Left lung (tissue), 10 donors: Measurements from ENCODE around the gene LPIN3. TPM values are rescaled to one million over a fixed set of nuclear protein-coding genes. Genes with fewer than 3 reads are reported as not detected.

ENCODE experiments used
- ATAC-seq: fragments of 200-7000 bp; cut with Tn5 transposase; one replicate; pipeline ENCODE4 v1.9.1; 2020; ENCODE audit warnings: moderate library complexity
- DNase-seq, 4 donors: peaks; one replicate each; pipeline ENCODE4 v3.0.0-alpha.2; 2013 to 2020
- H3K27ac ChIP-seq, 2 donors: fragments of 200-600 bp; sonication (generic) in 1 of 2; one replicate each; pipeline versions ENCODE4 v1.5.0 to v1.8.0; 2020 to 2021
- H3K27me3 ChIP-seq, 2 donors: fragments of 200-600 bp; sonication (generic) in 1 of 2; one replicate each; pipeline versions ENCODE4 v1.5.0 to v1.8.0; 2020 to 2021
- H3K36me3 ChIP-seq, 2 donors: fragments of 200-600 bp; sonication (generic) in 1 of 2; one replicate each; pipeline versions ENCODE4 v1.5.0 to v1.8.0; 2020 to 2021
- H3K4me1 ChIP-seq, 2 donors: fragments of 200-600 bp; one replicate each; pipeline ENCODE4 v1.8.0; 2021
- H3K4me3 ChIP-seq, 2 donors: fragments of 200-600 bp; sonication (generic) in 1 of 2; one replicate each; pipeline versions ENCODE4 v1.5.0 to v1.8.0; 2020 to 2021; ENCODE audit warnings: mild to moderate bottlenecking in 1 of 2
- H3K9me3 ChIP-seq, 2 donors: fragments of 200-600 bp; sonication (generic) in 1 of 2; one replicate each; pipeline versions ENCODE4 v1.5.0 to v1.8.0; 2020 to 2021
- intact Hi-C, 2 donors: fragments of 100-400 bp; cut with DNase I; formaldehyde crosslinking; loops; one replicate each; pipeline versions ENCODE4 v1.11.2 to v1.14.2; 2022
- polyA plus RNA-seq, 6 donors: library from polyadenylated mRNA; unstranded; fragments of 120-200 nt; gene quantifications; one replicate each; pipeline ENCODE4 v1.2.1, GENCODE V29; 2013; ENCODE audit not compliant: insufficient read length in 6 of 6
- total RNA-seq, 2 donors: library from RNA; stranded (reverse); fragmentation: NEBNext Ultra II Directional; extraction: Animal tissue kit (Norgen Biotek cat#: 25700); gene quantifications; one replicate each; pipeline ENCODE4 v1.2.1, GENCODE V29; 2021
- TF ChIP-seq, protein P1 (sequence below), 2 donors: fragments of 200-600 bp; sonication (generic) in 1 of 2; IDR thresholded peaks; one replicate each; pipeline versions ENCODE4 v1.5.0 to v1.8.0; 2021; ENCODE audit warnings: antibody characterized with exemption in 2 of 2
- donor health status: DM: no; HTN: yes; CAD: no.
- donor health status: DM: no; HTN: no; CAD: no.

LPIN3 gene
- total and polyA plus RNA-seq, 8 donors, result 9.6 to 20.4 (median 14.2) TPM

DNA sequence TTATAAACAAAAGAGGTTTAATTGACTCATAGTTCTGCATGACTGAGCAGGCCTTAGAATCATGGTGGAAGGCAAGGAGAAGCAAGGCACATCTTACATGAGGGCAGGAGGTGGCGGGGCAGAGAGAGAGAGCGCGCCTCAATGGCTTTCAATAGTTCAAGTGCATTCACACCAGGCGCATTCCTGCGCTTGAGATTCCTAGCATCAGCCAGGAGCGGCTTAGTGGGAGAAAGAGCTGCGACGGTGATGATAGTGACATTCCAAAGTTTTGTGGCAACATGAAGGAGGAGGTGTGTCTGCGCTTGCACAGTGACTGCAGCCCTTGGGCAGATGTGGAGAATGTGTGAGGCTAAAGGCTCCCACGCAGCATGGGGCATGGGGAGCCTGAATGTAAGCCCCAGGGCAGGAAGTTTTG, 51.0 kb downstream of the LPIN3 start:
- Histone ChIP-seq H3K27ac (no peak overlapping the region), H3K36me3 (no peaks in the 10 kb centered on the region), H3K4me3 (no peak overlapping the region), H3K27me3 (no peaks in the 10 kb centered on the region), H3K4me1 (no peaks in the 10 kb centered on the region), H3K9me3 (no peaks in the 10 kb centered on the region)
- TF ChIP-seq, protein P1, sequence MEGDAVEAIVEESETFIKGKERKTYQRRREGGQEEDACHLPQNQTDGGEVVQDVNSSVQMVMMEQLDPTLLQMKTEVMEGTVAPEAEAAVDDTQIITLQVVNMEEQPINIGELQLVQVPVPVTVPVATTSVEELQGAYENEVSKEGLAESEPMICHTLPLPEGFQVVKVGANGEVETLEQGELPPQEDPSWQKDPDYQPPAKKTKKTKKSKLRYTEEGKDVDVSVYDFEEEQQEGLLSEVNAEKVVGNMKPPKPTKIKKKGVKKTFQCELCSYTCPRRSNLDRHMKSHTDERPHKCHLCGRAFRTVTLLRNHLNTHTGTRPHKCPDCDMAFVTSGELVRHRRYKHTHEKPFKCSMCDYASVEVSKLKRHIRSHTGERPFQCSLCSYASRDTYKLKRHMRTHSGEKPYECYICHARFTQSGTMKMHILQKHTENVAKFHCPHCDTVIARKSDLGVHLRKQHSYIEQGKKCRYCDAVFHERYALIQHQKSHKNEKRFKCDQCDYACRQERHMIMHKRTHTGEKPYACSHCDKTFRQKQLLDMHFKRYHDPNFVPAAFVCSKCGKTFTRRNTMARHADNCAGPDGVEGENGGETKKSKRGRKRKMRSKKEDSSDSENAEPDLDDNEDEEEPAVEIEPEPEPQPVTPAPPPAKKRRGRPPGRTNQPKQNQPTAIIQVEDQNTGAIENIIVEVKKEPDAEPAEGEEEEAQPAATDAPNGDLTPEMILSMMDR (IDR thresholded peaks at IDR 0.05), result no peak
- intact Hi-C loops, result no loop called here
- DNase-seq, result no peak
- peak; percentile 53 for ATAC-seq

DNA sequence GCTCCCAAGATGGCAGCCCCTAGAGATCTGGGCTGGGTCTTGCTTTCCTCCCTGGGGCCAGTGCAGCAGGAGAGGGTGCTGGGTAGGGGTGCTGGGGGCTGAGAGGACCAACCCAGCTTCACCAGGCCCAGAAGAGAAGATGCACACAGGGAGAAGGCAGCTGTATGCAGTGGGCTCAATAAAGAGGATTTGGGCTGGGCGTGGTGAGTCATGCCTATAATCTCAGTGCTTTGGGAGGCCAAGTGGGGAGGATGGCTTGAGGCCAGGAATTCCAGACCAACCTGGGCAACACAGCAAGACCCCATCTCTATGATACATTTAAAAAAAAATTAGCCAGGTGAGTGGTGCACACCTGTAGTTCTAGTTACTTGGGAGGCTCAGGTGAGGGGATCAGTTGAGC, 51.7 kb downstream of the LPIN3 start:
- Histone ChIP-seq H3K4me1 (no peaks in the 10 kb centered on the region), H3K9me3 (no peaks in the 10 kb centered on the region), H3K27ac (no peak overlapping the region), H3K36me3 (no peaks in the 10 kb centered on the region), H3K27me3 (no peaks in the 10 kb centered on the region), H3K4me3 (no peak overlapping the region)
- no peak for ATAC-seq
- TF ChIP-seq, protein P1 (IDR thresholded peaks at IDR 0.05), result no peak
- DNase-seq, result no peak
- intact Hi-C loops, result no loop called here

DNA sequence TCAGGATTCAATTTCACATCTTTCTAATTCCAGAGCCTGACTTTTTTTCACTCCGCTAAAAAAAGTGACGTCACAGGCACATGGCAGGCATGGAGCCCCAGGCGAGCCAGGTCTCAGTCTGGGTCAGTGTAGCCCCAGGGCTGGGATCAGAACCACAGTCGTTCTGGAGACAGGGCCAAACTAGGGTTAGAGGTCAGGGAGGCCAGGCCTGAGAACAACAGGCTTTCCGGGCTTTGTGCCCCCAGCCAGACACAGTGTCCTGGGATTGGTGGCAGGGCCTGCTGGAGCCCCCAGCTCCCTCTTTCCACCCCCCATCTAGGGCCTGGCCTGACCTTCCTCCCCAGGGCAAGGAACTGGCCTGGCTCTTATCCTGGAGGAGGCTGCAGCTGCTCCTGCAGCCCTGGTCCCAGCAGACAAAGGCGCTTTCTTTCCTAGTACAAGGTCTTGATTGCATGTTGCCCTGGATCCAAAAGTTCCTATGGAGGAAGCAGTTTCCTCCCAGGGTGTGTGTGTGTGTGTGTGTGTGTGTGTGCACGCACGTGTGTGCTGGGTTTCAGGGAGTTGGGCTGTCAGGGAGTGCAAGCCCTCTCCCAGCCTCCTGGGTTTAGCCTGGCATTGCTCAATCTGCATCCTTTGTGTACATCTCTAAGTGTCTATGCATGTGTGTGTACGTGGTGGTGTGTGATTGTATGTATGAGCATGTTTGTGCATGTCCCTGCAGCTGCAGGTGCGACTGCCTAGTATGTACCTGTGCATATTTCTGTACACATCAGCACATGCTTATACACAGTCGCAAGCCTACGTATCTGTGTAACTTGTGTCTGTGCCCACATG, 52.5 kb downstream of the LPIN3 start:
- Histone ChIP-seq H3K4me3 (no peak overlapping the region), H3K27ac (no peak overlapping the region), H3K4me1 (no peaks in the 10 kb centered on the region), H3K9me3 (no peaks in the 10 kb centered on the region), H3K27me3 (no peaks in the 10 kb centered on the region), H3K36me3 (no peaks in the 10 kb centered on the region)
- DNase-seq (no peak), ATAC-seq (no peak)
- TF ChIP-seq, protein P1 (IDR thresholded peaks at IDR 0.05), result no peak
- intact Hi-C loops, result no loop called here

DNA sequence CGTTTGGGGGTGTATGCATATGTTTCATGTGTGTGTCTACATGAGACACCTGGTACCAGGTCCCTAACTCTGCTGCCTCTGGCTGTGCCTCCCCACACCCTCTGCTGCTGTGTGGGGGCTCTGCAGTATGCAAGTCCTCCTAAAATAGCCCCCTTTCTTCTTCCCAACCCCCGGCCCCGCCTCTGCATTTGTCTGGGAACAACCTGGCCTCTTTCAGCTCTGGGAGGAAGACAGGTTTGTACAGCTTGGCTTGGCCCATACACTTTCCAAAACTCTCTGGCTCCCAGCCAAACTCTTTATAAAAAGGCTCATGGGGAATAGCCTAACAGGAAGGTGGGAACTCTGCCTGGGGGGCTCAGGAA, 53.1 kb downstream of the LPIN3 start:
- Histone ChIP-seq H3K4me1 (no peaks in the 10 kb centered on the region), H3K4me3 (no peak overlapping the region), H3K27me3 (no peaks in the 10 kb centered on the region), H3K36me3 (no peaks in the 10 kb centered on the region), H3K27ac (no peak overlapping the region), H3K9me3 (no peaks in the 10 kb centered on the region)
- DNase-seq (no peak), ATAC-seq (no peak)
- TF ChIP-seq, protein P1 (IDR thresholded peaks at IDR 0.05), result no peak
- intact Hi-C loops, result no loop called here

DNA sequence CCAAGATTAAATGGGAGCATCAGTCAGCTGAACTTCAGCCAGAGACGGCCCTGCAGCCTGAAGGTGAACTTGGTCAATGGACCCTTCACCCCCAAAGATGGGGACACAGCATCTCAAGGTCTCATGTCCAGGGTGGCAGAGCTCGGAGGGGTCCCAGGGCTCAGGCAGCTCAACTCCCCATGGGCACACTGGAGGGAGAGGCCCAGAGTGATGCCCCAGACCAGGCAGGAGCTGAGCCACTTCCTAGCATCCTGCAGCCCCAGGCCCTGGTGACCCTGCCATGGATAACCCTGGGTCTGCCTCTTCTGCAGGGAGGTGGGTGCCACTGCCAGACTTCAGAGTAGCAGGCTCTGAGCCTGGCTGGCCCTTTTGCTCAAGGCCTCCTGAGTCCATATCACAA, 53.5 kb downstream of the LPIN3 start:
- Histone ChIP-seq H3K9me3 (no peaks in the 10 kb centered on the region), H3K36me3 (no peaks in the 10 kb centered on the region), H3K4me3 (no peak overlapping the region), H3K27ac (no peak overlapping the region), H3K4me1 (no peaks in the 10 kb centered on the region), H3K27me3 (no peaks in the 10 kb centered on the region)
- no peak for DNase-seq
- no peak for ATAC-seq
- TF ChIP-seq, protein P1 (IDR thresholded peaks at IDR 0.05), result no peak
- intact Hi-C loops, result no loop called here
